Forelimb muscle (tissue), 1 donor: ENCODE data around the gene PLAU. TPM values are rescaled to one million over a fixed set of nuclear protein-coding genes. Genes with fewer than 3 reads are reported as not detected.
"Not testable (repeated sequence)": the region's sequence is repeated elsewhere in the genome, so short reads cannot be mapped to it uniquely, and the experiment has no call there.

Source experiments
- DNase-seq: peaks from one replicate; pipeline ENCODE4 v3.0.0-alpha.2; 2013; ENCODE audit warnings: low read depth
- polyA plus RNA-seq: library from polyadenylated mRNA; unstranded; fragments of 120-200 nt; gene quantifications from one replicate; pipeline ENCODE4 v1.2.1, GENCODE V29; 2013; ENCODE audit not compliant: insufficient read length

The PLAU gene
- polyA plus RNA-seq, 1 donor = 29.4 TPM

- no peak for DNase-seq
These were observed 39.4 kb downstream of the PLAU start for GRCh38 chr10:73950155-73950948.

- no peak for DNase-seq
These were observed 42.7 kb downstream of the PLAU start for GRCh38 chr10:73953665-73954064.

GRCh38 chr10:73954737-73955136 lies 43.8 kb downstream of the PLAU start:
- no peak for DNase-seq

- no peak for DNase-seq
These were observed 44.8 kb downstream of the PLAU start for GRCh38 chr10:73955719-73956118.

GRCh38 chr10:73956476-73957359 lies 45.8 kb downstream of the PLAU start:
- no peak for DNase-seq

GRCh38 chr10:73959484-73960243 lies 48.7 kb downstream of the PLAU start:
- no peak for DNase-seq

GRCh38 chr10:73962386-73962785 lies 51.5 kb downstream of the PLAU start:
- DNase-seq = no peak

GRCh38 chr10:73963533-73963932 lies 52.6 kb downstream of the PLAU start:
- not testable (repeated sequence) for DNase-seq

GRCh38 chr10:73964743-73965142 lies 53.8 kb downstream of the PLAU start:
- DNase-seq = no peak

GRCh38 chr10:73965267-73965889 lies 54.4 kb downstream of the PLAU start:
- DNase-seq = not testable (repeated sequence)

GRCh38 chr10:73965890-73966768 lies 55.2 kb downstream of the PLAU start:
- peak; percentile 68 for DNase-seq

GRCh38 chr10:73967022-73967429 lies 56.1 kb downstream of the PLAU start:
- DNase-seq = no peak

Other genes with a start within 250 kb of the PLAU start
- gene AGAP5, start 213.0 kb upstream of the PLAU start, polyA plus RNA-seq = 15.1 TPM
- gene SEC24C, start 166.8 kb upstream of the PLAU start, polyA plus RNA-seq = 49.9 TPM
- 30.5 TPM for gene CHCHD1, start 129.1 kb upstream of the PLAU start, polyA plus RNA-seq
- gene ZSWIM8, start 125.5 kb upstream of the PLAU start, polyA plus RNA-seq = 65.4 TPM
- 18.0 TPM for gene NDST2, start 99.5 kb upstream of the PLAU start, polyA plus RNA-seq
- gene CAMK2G, start 36.6 kb upstream of the PLAU start, polyA plus RNA-seq = 30.8 TPM
- gene VCL, start 87.0 kb downstream of the PLAU start, polyA plus RNA-seq = 138 TPM
- 37.3 TPM for gene AP3M1, start 239.7 kb downstream of the PLAU start, polyA plus RNA-seq
- 31.0 TPM for gene ADK, start 240.1 kb downstream of the PLAU start, polyA plus RNA-seq